Mesenteric fat pad (tissue), 1 donor: Measurements from ENCODE around the gene SEZ6L. TPM values are rescaled to one million over a fixed set of nuclear protein-coding genes. Genes with fewer than 3 reads are reported as not detected.

Source experiments
- DNase-seq: peaks from one replicate; pipeline ENCODE4 v3.0.0-alpha.2; 2020; ENCODE audit warnings: low spot score
- total RNA-seq: library from RNA; stranded (reverse); fragmentation: NEBNext Ultra II Directional; extraction: Animal tissue kit (Norgen Biotek cat#: 25700); gene quantifications from one replicate; pipeline ENCODE4 v1.2.1, GENCODE V29; 2021
- donor health status: DM: yes; HTN: yes; CAD: no.

Gene SEZ6L
- total RNA-seq, 1 donor from 2014 or later: not detected

GRCh38 chr22:26416670-26417276, 247.5 kb downstream of the SEZ6L start:
- no peak for DNase-seq

GRCh38 chr22:26417406-26417805, 248.1 kb downstream of the SEZ6L start:
- no peak for DNase-seq

GRCh38 chr22:26418620-26419019, 249.4 kb downstream of the SEZ6L start:
- no peak for DNase-seq

- no peak for DNase-seq
Observed at GRCh38 chr22:26426924-26427323, 257.7 kb downstream of the SEZ6L start.

GRCh38 chr22:26428515-26429457, 259.5 kb downstream of the SEZ6L start, which contains the start of gene ASPHD2:
TSS of gene ASPHD2 (plus strand) at chr22:26429260. CDS start at chr22:26433616, 4,356 bp downstream.
- no peak for DNase-seq

GRCh38 chr22:26429458-26430286, 260.4 kb downstream of the SEZ6L start:
- no peak for DNase-seq

- no peak for DNase-seq
Observed at GRCh38 chr22:26430600-26430999, 261.3 kb downstream of the SEZ6L start.

GRCh38 chr22:26431261-26431995, 262.2 kb downstream of the SEZ6L start:
- no peak for DNase-seq

- no peak for DNase-seq
Observed at GRCh38 chr22:26432619-26433311, 263.5 kb downstream of the SEZ6L start.
